ENCODE data around the gene TMCC2.
"Not testable (repeated sequence)": the region's sequence is repeated elsewhere in the genome, so short reads cannot be mapped to it uniquely, and the experiment has no call there.

TMCC2 gene

DNA sequence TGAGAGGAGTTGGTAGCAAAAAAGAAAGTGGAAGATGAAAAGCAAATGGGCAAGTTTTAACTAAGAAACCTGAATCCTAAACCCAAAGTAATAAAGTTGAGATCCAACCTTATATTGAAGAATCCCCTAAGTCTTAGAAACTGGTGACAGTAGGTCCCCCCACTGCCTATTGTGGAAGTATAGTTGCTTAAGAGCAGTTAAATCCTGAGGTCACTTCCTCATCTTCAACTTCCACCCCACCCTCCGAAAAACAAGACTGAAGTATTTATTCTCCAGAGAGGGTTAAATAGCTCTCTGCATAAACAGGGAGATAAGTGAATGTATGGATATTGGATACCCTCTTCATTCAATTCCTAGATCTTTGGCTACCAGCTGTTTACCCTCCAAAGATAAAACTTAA, 13.0 kb upstream of the TMCC2 start:
- no peak for DNase-seq

DNA sequence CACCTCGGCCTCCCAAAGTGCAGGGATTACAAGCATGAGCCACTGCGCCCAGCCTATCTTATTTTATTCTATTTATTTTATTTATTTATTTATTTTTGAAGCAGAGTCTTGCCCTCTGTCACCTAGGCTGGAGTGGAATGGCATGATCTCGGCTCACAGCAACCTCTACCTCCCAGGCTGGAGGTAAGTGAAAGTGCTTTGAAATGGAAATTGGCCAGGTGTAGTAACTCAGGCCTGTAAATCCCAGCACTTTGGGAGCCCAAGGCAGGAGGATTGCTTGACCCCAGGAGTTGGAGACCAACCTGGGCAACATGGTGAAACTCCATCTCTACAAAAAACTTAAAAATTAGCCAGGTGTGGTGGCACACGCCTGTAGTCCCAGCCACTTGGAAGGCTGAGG, 11.2 kb upstream of the TMCC2 start:
- no peak for DNase-seq

DNA sequence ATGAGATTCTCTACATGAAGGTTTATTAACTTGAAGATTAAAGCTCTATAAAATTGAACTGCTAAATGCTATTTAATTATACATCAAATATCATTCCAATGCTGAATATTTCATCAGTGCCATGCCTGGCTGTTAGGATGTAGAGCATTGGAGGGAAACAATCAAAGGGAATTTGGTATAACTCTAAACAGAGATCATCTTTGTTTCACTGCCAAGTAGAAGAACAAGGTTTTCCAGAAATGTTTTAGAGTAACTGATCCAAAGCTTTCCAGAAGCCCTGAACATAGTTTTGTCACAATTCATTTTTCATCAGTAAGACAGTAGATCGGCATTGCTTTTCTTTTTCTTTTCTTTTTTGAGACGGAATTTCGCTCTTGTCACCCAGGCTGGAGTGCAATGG, 10.3 kb upstream of the TMCC2 start:
- DNase-seq: no peak

DNA sequence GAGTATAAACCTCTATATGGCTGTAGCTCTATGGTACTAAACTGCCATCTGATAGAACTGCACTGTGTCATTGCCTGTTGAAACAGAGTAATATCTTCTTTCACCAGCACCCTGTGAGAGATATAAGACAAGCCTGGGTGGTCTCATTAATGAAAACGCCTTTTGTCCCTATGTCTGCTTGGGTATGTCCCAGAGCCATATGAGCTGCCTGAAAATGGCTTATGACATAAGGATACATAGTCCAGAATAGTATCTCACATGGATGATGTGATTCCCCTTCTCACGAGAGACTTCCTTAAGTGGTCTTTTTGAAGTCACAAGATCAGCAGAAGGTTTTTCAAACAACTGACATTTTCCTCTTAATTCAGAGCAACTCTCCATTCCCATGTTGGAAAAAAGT, 7.3 kb upstream of the TMCC2 start:
- DNase-seq: no peak

DNA sequence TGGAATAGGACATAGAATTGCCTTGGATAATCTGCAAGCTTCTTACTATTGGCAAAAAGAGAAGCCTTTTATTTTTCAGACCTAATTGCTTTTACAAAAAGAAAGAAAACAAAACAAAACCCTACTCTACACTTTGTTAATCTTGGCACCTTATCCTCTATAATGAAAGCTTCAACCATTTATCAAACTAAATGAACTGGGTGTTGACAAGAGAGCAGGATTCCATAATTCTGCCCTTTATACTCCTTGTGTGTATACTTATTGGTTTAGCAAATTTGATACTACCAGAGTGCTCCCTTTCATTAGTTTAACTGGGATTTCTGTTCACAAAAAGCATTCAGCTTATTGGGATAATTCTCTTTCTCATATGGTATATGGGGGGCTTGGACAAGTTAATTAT, 3.0 kb upstream of the TMCC2 start:
- peak; percentile 37 for DNase-seq

DNA sequence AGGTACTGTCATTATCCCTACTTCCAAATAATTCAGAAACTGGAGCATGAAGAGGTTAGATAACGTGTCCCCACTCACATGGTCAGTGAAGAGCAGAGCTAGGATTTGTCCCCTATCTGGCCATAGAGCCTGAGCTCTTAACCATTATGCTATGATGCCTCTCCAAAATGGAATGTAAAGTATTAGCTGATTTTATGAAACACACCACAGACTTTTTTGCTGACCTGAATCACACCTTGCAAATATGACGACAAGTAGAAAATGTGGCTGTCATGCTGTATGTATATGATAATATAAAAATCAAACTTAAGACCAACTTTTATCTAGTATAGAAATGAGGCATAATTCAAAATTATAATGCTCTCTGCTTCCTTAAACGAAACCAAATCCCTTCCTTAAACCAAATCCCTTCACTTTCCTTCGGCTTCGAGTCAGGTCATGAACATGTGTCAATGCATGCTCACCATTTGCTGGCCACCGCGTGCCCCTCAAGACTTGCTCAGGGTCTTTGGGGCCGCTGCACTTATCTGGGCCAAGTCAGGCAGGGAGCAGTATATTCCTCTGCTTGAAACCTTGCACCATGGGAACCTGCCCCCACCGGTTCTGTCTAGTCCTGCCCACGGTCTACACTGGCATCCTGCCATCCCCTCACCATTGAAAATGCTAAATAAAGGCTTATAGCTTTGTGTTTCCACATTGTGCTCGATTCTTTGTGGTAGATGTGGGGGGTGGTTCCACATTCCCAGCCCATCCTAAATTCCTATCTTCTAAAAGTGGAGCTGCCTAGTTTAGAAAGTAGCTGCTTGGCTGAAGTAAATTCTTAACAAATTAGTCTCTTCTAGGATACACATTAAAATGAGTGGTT, 1.6 kb upstream of the TMCC2 start:
- no peak for DNase-seq

DNA sequence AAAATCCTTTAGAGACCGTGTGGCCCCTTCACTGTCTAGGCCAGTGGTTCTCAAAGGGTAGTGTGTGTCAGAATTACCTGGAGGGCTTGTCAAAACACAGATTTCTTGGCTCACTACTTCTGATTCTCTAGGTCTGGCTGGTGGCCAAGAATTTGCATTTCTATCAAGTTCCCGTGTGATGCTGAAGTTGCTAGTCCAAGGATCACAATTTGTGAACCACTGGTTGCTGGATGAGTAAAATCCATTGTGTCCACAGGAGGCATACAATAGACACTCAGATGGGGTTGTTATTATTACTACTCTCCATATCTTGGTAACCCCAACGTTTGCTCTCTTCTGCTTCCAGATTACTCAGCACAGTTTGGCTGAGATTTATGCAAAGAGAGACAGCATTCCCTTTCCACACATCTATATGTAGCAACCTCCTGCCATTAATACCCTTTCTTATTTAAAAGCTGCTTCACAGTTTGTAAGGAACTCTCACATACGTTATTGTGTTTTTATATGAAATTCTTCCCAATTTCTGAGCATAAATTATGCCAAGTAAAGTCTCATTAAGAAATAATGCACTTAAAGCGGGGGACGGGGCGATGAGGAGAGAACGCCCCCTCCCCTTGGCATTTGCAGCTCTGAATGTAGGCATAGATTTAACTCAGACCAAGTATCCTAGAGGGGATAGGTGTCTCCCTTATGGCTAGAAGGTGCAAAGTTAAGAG, 720 bp upstream of the TMCC2 start:
- no peak for DNase-seq

DNA sequence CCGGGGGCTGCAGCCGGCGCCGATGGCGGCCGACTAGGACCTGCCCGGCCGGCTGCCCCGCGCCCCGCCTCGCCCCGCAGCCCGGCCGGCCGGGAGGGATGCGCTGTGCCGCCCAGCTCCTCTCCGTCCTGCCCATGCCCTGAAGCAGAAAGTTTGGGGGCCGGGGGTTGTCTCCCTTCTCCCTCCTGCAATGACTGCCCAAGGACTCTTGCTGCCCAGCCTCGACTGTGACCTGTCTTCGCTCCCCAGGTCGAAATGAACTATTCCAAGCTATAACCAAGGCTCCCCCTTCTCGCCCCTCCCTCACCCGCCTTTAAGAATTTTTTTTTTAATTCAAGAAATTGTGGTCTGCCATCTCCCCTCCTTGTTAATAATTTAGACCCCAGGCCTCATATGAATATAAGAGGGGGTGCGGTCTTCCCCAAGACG, 361 bp downstream of the TMCC2 start:
- no peak for DNase-seq

DNA sequence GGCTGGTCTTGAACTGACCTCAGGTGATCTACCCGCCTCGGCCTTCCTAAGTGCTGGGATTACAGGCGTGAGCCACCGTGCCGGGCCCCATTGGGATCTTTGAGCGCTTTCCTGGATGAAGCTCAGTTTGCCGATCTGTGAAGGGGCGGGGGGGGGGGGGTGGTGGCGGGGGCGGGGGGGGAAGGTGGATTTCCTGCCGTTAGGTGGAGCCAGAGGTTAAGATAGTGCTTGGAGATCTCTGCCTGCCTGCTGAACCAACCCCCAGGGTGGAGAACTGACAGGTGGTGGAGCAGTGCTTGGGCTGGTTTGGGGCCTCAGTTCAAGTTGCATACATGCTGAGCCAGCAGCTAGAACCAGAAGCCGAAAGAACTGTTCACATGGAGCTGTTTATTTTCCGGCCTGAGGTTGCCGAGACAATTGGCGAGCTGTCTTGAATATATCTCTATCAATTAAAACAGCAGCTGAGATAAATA, 1.7 kb downstream of the TMCC2 start:
- DNase-seq: peak; percentile 64

DNA sequence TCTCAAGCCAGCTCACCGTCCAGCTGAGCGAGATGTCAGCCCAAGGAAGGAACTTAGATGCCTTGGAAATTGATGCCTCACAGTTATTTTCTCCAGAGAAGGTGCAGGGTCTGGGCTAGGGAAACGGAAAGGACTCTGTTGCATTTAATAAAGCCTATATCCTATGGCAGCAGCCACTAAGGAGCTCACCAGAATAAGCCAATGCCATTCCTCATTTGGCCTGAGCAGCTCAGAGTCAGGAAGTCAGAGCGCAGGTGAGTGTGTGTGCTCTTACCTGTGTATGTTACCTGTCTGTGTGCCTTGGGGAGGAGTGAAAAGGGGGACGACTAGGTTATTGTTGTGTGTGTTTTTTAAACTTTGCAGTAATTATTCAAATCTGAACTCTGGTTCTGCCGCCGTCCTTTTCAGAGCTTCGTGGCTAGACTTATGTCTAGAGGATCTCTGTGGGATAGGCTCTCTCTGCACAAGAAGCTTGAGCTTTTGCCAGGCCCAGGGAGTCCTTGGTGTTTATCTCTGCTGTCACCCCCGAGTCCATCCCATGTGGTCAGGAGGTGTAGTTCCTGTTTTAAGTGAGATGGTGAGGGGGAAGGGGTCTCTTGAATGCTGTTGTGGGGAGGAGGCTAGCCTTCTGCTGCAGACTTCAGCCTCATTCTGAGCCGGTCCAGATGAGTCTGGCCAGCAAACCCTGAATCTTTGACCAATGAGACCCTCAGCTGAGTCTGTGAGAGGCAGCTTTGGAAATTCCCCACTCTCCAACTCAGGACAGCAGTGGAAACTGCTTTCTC, 2.4 kb downstream of the TMCC2 start:
- no peak for DNase-seq

DNA sequence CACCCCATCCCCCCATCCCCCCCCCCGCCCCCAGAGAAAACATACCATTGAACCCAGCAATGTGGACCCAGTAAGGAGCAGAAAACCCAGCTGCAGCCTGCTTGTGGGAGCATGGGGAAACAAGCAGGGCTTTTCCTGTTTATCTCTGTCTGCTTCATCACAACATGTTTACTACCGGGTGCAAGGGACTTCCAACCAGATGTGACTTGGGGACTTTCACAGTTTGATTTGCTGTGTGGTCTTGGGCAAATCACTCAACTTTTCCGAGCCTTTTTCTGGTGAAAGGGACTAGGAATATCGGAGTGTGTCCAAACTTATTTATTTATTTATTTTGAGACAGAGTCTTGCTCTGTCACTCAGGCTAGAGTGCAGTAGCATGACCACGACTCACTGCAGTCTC, 3.2 kb downstream of the TMCC2 start:
- no peak for DNase-seq

DNA sequence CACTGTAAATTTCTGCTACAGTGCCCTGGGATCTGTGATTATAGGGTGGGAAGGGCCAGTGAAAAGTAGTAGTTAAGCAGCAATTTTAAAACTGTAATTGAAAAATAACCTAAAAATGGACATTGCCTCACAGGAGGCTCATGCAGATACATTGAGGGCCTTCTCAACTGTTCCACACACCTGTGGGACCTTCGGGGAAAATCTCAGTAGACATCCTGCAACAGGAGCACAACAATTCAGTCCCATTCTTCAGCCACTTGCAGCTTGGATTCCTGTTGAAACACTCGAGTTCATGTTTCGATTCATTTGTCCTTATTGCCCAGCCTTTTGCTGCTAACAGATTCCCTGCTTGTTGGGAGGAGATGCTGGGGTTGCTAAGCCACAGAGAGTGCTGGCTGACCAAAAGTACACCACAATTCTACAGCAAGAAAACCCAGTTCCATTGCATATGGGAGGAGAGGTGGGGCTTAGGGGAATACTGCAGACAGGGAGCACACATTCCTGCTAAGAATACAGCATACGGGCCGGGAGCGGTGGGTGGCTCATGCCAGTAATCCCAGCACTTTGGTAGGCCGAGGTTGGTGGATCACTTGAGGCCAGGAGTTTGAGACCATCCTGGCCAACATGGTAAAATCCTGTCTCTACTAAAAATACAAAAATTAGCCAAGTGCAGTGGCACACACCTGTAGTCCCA, 4.5 kb downstream of the TMCC2 start:
- no peak for DNase-seq

DNA sequence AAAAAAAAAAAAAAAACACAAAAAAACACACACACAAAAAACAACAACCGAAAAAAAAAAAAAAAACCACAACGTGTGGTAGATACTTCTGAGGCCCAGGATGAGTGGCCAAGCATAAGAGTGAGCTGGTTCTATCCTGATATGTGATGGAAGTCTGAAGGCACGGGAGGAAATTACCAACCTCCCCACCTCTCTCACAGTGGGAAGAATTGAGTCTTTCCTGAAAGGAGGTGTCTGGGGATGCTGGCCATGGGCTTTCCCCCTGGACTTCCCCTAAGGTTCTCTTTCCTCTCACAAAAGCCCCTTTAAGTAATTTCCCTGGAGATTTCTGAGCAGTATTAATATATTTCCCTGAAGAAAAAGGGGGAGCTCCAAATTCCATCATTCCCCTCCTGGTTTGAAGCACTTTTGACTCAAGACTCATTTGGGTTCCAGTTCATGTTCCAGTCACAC, 5.2 kb downstream of the TMCC2 start:
- no peak for DNase-seq

DNA sequence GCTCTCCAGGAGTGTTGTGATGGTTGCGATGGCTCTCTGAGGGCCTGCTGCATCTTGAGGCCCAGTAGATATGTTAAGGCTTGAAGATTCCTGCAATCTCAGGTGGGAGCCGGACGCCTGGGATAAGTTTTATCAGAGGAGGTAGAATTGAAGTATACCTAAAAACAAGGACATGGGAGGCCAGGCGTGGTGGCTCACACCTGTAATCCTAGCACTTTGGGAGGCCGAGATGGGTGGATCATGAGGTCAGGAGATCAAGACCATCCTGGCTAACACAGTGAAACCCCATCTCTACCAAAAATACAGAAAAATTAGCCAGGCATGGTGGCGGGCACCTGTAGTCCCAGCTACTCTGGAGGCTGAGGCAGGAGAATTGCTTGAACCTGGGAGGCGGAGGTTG, 6.2 kb downstream of the TMCC2 start:
- not testable (repeated sequence) for DNase-seq

DNA sequence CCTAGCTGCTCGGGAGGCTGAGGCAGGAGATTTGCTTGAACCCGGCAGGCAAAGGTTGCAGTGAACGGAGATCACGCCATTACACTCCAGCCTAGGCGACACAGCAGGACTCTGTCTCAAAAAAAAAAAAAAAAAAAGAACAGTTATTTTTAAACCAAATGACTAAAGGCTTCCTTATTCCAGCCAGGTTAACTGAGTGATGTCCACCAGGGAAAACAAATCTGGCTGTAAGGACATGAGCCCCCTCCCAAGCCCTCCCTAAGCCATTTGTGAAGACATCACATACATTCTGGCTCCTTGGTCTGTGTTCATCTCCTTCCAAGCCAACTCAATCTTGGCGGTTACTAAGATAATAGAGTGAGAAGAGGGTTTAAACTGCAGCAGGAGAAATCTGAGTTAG, 8.2 kb downstream of the TMCC2 start:
- DNase-seq: no peak

DNA sequence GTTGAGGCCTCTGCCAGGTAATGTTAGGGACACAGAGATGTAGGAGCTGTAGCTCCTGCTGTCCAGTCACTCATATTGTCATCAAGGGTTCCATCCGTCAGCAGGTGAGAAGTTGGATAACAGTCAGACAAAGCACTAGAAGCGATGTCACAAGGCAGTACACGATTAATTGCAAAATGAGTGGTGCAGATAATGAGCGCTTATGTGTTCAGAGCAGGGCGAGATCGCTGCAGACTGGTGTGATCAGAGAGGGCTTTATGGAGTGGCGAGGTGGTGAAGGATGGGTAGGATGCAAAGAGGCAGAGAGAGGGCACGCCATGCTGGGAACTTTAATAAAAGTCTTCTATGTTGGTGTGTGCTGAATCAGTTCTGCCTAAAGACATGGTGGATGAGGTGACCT, 8.8 kb downstream of the TMCC2 start:
- no peak for DNase-seq

DNA sequence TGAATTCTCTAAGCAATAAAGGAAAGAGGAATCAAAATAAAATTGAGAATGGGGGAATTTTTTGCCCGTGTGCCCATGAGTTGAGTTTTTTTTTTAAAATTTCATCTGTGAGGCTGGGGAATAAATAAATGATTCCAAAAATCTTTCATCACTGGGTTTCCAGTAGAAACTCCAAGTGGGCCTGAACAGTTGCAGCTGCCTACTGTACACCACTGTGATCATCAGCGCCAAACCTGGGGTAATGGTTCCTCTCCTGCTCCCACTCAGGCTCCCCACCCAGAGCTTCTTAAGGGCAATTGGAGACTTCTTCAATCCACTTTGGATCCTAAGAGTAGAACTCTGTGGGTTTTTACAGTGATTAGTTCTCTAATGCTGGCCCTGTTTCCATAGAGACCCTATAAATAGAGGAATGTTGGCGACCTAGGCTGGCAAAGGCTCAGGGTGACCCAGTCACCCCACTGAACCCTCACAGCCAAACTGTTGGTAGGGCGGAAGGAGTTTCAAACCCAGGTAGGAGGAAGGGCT, 9.3 kb downstream of the TMCC2 start:
- no peak for DNase-seq

DNA sequence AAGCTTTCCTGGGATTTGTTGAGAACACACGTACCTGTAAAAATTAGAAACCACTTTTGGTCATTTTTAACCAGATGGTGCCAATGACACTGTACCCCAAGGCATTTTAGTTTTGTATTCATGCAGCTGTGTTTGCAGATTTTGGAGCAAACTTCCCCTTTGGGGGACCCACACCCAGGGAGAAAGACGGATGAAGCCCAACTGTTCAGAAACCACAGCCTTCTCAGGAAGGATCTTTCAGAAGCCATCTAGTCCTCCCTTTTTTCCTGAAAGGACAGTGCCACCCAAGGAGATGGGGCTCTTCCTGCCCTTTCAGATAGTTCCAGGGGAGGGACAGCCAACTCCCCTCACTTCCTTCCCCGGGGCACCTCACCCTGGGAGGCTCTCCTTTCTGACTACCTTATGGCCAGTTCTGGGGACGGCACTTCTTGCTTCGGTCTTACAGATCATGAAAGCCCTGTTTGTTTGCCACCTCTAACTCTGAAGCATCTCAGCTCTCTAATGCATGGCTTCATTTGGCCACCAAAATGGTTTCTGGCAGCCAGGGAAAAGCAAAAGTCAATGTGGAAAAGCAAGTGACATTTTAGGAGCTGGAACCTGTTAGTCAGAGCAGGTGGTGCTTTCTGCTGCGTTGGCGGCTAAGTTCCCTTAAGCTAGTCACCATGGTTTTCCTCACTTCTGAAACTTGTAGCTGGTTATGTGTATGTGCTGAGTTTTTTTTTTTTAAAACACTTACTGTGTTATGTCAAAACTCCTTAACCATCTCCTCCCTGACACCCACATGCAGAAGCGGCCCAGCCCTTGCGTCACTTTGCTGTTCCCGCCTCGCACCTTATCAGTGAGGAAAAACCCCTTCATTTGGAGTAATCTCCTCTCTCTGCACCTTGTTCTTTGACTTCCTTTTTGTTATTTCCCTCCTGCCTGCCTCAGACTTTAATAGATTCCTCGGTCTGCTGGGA, 10.1 kb downstream of the TMCC2 start:
- DNase-seq: no peak

DNA sequence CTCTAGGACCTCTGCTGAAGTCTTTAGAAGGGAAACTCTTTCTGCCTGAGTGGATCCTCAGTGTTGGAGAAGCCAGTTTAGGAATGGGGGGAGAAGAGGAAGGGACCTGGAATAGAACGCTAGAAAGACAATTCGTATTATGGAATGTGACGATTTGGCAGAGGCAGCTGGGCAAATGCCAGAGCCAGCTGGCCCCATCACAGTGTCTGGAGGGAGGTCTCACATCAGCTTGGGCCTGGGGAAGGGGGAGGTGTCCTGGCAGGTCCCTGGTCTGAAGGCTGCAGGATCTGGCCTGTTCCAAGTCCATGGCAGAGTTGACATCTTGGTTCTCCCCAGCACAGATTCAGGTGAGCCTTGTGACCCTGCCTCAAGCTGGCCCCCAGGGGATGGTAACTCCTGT, 11.3 kb downstream of the TMCC2 start:
- DNase-seq: no peak

DNA sequence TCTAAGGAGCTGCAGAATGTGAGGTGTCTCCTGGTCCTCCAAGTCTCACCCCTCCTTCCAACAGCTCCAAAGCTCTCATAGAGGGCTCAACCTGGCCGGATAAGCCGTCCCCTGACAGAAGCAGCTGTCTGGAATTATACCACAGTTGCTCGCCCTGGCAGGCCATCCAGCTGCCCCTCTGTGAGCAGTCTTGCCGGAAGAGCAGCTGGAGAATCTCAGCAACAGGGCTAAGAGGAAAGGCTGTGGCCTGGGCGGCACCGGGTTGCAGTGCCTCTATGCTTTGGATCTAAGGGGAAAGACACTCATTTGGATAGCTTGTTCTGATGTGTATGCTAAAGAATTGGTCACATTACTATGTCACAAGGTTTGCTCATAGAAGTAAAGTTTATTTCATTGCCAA, 12.4 kb downstream of the TMCC2 start:
- peak; percentile 65 for DNase-seq

DNA sequence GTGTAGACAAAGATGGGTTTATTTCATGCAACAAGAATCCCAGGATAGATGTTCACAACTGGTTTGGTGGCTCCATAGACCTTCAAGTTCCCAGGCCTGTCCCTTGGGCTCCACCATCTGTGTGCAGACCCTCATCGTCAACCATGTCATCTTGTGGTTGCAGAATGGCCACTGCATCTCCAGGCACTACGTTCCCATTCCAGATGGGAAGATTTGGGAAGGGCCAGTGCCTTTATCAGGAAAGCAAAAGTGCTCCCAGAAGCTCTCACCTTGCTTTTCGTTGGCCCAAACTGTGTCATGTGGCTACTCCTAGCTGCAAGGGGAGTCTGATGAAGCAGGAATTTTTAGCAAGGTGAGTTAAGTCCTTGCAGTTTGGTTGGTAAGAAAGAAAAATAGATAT, 12.8 kb downstream of the TMCC2 start:
- DNase-seq: no peak
